ENCODE measurements around the gene DYNC2H1.

The DYNC2H1 gene

GRCh38 chr11:103476874-103477273, 367.6 kb downstream of the DYNC2H1 start:
- no peak for DNase-seq

GRCh38 chr11:103480421-103480820, 371.2 kb downstream of the DYNC2H1 start:
- no peak for DNase-seq

GRCh38 chr11:103483996-103484395, 374.8 kb downstream of the DYNC2H1 start:
- no peak for DNase-seq

GRCh38 chr11:103484545-103484944, 375.3 kb downstream of the DYNC2H1 start:
- DNase-seq: no peak

- DNase-seq: no peak
These were observed 377.4 kb downstream of the DYNC2H1 start for GRCh38 chr11:103486604-103487003.

- DNase-seq: no peak
These were observed 377.9 kb downstream of the DYNC2H1 start for GRCh38 chr11:103487113-103487512.

- DNase-seq: no peak
These were observed 378.8 kb downstream of the DYNC2H1 start for GRCh38 chr11:103488031-103488461.

- no peak for DNase-seq
These were observed 379.4 kb downstream of the DYNC2H1 start for GRCh38 chr11:103488579-103488978.

GRCh38 chr11:103491777-103492176, 382.6 kb downstream of the DYNC2H1 start:
- no peak for DNase-seq

- no peak for DNase-seq
These were observed 385.3 kb downstream of the DYNC2H1 start for GRCh38 chr11:103494491-103494890.

GRCh38 chr11:103497268-103497667, 388.0 kb downstream of the DYNC2H1 start:
- no peak for DNase-seq

- no peak for DNase-seq
These were observed 390.6 kb downstream of the DYNC2H1 start for GRCh38 chr11:103499710-103500340.

- DNase-seq: no peak
These were observed 406.1 kb downstream of the DYNC2H1 start for GRCh38 chr11:103515283-103515682.

- no peak for DNase-seq
These were observed 411.6 kb downstream of the DYNC2H1 start for GRCh38 chr11:103520792-103521191.

- DNase-seq: no peak
These were observed 415.8 kb downstream of the DYNC2H1 start for GRCh38 chr11:103525069-103525468.

- peak; percentile 15 for DNase-seq
These were observed 418.8 kb downstream of the DYNC2H1 start for GRCh38 chr11:103528046-103528445.

GRCh38 chr11:103528596-103528995, 419.4 kb downstream of the DYNC2H1 start:
- DNase-seq: peak; percentile 5

- no peak for DNase-seq
These were observed 420.0 kb downstream of the DYNC2H1 start for GRCh38 chr11:103529181-103529684.
